Embryonic facial prominence (tissue), 1 donor: Measurements from ENCODE around the gene PRR5.
"Not testable (repeated sequence)": the region's sequence is repeated elsewhere in the genome, so short reads cannot be mapped to it uniquely, and the experiment has no call there.

Experiments
- DNase-seq: peaks from one replicate; pipeline ENCODE4 v3.0.0-alpha.2; 2016; ENCODE audit errors: extremely low spot score

PRR5 gene

GRCh38 chr22:44672632-44673031 lies 29.4 kb upstream of the PRR5 start:
- no peak for DNase-seq

DNA sequence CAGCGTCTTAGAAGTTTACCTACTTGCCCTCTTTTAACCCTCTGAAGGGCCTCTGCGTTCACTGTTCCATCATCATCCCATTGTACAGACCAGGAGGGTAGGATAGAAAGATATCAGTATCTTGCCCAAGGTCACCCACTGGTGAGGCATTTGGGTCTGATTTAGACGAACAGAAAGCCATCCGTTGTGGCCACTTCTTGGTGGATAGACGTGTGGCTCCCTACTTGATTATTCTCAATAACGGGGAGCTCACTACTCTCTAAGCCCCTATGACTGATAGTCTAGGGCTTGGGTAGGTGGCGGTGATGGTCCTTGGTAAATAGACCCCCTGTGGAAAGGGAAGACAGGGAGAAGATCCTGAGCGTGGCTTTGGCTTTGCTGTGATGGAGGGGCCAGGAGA lies 28.6 kb upstream of the PRR5 start:
- no peak for DNase-seq

DNA sequence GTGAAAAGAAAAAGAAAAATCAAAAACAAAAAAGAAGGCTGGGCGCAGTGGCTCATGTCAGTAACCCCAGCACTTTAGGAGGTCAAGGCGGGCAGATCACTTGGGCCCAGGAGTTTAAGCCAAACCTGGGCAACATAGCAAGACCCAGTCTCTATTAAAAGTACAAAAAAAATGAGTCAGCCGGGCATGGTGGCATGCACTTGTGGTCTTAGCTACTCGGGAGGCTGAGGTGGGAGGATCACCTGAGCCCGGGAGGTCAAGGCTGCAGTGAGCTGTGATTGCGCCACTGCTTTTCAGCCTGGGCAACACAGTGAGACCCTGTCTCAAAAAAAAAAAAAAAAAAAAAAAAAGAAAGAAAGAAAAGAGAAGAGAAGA lies 26.0 kb upstream of the PRR5 start:
- DNase-seq = not testable (repeated sequence)

- no peak for DNase-seq
These were observed 25.3 kb upstream of the PRR5 start for GRCh38 chr22:44676441-44677352.

GRCh38 chr22:44677353-44677840 lies 24.6 kb upstream of the PRR5 start:
- no peak for DNase-seq

- DNase-seq = no peak
These were observed 24.0 kb upstream of the PRR5 start for GRCh38 chr22:44677871-44678555.

- no peak for DNase-seq
These were observed 23.3 kb upstream of the PRR5 start for GRCh38 chr22:44678556-44679305.

- not testable (repeated sequence) for DNase-seq
These were observed 22.7 kb upstream of the PRR5 start for GRCh38 chr22:44679306-44679647.

DNA sequence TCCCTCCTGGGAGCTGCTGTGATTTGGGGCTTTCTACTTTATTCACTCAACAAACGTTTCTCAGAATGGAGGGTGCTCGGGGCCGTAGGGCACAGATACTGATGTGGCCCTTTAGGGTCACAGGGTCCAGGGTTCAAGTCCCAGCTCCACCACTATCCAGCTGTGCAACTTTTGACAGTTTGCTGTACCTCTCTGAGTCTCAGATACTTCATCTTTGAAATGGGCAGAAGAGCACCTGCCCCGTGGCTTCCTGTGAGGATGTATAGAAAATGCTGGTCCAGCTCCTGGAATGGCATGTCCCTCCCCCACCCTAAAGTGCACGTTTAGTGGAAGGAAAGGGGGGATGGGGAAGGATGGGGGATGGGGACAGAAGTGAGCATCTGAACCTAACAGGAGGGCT lies 21.9 kb upstream of the PRR5 start:
- no peak for DNase-seq

DNA sequence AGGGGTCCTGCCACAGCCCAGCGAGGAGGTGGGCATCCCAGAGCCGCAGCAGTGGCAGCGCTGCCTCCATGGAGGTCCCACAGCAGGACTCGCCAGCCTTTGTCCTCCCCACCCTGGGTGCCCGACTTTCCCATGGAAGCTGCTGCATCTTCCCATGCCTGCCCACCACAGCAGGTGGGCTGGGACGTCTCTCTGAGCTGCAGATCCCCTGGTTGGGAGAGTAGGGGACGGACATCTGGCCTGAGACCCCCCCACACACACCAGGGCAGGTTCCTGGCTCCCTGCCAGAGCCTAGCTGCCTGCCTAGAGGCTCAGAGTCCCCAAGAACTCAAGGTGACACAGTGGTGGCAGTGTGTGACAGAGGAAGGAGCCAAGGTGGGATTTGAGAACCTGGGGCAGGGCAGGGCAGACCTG lies 21.5 kb upstream of the PRR5 start:
- DNase-seq = no peak

DNA sequence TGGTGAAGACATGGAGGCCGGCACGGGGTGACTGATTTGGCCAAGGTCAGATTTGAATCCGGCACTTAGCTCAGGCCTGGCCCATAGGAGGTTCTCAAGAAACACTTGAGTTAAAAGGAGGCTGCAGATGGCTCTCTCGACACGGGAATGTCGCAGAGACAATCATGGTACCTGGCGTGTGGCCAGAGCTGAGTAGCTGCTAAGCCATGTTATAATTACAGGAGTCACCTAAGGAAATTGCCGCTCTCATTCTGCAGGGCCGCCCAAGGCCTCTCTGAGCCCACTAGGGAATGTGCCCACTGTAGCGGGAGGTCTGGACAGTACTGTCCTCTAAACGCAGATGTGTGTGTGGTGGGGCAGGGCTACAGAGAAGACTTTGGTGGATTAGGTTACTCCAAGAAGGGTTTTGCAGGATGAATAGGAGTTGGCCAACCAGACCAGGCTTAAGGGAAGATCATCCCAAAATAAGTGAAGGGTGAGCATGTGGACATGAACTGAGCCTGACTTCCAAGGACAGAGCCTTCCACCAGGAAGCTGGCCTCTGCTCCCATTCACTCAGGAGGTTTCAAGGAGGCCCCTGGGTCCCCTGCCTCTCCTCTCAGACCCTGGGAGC lies 19.3 kb upstream of the PRR5 start:
- DNase-seq = no peak

DNA sequence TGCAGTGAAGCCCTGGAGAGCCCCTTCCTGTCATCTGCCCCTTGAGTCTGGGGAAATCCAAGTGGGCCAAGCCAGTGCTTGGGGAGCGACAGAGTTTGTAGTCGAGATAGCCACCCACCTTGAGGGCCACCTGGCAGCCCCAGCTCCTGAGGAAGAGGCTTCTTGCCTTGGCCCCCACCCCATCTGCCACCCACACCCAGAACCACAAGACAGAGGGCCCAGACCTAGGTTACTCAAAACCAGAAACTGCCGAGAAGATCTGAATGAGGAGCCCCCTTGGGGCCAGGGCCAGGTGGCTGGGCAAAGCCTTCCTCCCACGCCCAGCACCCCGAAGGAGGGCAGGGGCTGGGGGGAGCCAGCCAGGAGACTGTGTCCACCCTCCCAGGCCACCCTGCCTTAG lies 18.8 kb upstream of the PRR5 start:
- no peak for DNase-seq

- DNase-seq = no peak
These were observed 18.1 kb upstream of the PRR5 start for GRCh38 chr22:44683881-44684280.

DNA sequence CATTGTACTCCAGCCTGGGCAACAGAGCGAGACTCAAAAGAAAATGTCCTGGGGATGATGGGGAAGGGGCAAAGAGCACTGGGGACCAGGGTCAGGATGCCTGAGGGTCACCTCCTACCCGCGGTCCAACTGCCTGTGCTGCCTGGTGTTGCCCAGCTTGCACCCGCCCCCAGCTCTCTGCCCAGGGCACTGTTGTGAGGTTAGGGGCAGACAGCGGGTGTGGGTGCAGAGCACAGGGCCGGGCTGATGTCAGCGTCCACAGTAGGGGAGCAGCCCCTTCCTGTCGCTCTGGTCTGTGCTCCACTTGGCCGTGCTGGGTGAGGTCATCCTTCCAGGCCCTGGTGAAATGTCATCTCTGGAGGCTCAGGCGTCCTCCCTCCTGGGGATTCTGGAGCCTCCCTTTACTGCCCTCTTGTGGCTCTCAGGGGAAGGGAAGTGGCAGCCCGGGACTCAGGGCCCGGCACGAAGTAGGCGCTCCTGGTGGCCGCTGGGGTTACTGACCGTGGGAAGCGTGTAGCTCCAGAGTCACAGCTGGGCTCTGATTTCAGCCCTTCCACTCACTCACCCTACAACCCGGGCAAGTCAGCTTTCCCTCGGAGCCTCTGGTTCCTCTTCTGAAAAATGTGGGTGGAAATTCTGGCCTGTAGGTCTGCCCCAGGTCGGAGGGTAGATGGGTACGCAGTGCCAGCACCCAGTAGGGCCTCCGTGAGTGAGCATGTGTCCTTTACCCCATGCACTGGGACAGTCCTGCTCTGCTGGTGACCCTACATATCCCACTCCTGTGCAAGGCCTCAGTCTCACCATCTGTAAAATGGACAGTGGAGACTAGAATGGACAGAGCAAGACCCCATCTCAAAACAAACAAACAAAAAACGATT lies 17.3 kb upstream of the PRR5 start:
- DNase-seq = no peak

- no peak for DNase-seq
These were observed 16.5 kb upstream of the PRR5 start for GRCh38 chr22:44685384-44686056.

DNA sequence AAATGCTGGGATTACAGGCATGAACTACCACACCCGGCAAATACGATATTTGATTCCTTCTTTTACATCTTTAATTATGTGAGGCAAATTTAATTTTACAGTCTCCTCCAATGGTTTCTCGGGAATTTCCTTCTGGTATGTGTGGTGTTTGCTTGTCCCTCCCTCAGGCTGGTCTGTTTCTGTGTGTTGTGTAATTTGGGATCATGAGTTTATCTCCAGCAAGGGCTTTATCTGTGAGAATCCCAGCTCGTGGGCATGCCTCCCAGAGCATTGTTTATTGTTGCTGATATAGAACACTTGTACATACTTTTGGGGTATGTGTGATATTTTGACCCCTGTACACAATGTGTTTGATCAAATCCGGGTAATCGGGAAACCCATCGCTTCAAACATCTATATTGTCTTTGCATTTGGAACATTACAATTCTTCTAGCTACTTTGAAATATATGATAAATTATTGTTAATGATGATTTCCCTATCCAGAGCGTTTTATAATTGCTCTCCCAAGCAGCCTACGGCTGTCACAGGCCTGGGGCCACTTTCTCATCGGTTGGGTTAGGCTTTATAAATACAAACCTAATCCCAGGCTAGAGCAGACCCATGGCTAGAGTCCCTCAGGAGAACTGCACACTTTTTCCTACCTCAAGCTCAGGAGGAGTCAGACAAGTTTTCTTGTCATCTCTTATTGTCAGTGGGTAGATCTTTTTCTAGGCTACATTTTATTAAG lies 15.0 kb upstream of the PRR5 start:
- no peak for DNase-seq

GRCh38 chr22:44689173-44689572 lies 12.8 kb upstream of the PRR5 start:
- DNase-seq = no peak

DNA sequence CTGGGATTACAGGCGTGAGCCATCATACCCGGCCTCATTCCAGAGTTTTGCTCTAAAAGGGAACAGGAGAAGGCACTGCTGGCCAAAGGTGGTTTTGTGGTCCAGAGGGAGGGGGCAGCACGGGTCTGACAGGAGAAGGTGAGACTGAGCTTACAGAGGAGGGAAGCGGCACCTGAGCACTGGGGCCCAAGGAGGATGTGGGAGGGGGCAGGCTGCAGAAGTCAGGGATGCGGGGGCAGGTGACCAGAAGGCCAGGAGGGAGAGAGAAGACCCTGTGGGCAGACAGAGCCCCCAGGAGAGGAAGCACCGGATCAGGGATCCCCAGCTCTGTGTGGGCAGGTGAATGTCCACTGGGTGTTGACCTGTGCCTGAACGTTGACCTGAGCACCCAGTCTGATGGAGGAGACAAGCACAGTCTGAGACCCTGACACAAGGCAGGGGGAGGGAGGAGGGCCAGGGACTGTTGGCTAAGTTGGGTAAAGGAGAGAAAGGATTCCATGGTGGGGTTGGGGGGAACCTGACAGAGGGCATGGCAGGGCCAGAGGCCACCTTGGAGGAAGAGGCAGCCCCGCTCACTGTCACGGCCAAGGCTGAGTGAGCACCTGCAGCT lies 12.0 kb upstream of the PRR5 start:
- no peak for DNase-seq
